ENCODE measurements around the gene DTD1. TPM values are rescaled to one million over a fixed set of nuclear protein-coding genes. Genes with fewer than 3 reads are reported as not detected.

Gene DTD1
- total RNA-seq, 3 donors from 2014 or later (not counting 1 experiment from before 2014, with no cell fraction given), result 23.4 to 28.4 (median 24.1) TPM

GRCh38 chr20:18793625-18794427 is 206.0 kb downstream of the DTD1 start:
- DNase-seq (peak; percentile 79 to 98), ATAC-seq (peak; percentile 91 to 97 (median 95))
- peaks cover 12% of the 10 kb centered on the region for H3K4me1 ChIP-seq (ENCODE audit: control insufficient read depth, insufficient read depth, low read length)
- H3K9me3 ChIP-seq (ENCODE audit: control insufficient read depth, insufficient read depth, low read length), result no peaks in the 10 kb centered on the region
- Mint-ChIP-seq H3K9me3 (no peaks in the 10 kb centered on the region), H3K4me1 (peaks cover 18 to 19% of the 10 kb centered on the region in 2 donors), H3K27ac (peak overlapping the region; percentile 98), H3K36me3 (peaks cover 7% of the 10 kb centered on the region), H3K4me3 (peak overlapping the region; percentile 95), H3K27me3 (ENCODE audit: low read depth in 2 of 2) (peaks cover 6 to 43% of the 10 kb centered on the region in 2 donors)
- H3K36me3 ChIP-seq (ENCODE audit: control insufficient read depth, insufficient read depth, low read length), result no peaks in the 10 kb centered on the region
- WGBS (ENCODE audit: insufficient coverage), result 9% methylated on average over 29 of the region's 29 CpGs
- H3K4me3 ChIP-seq (ENCODE audit: low read length), result peak overlapping the region; percentile 71
- no peak for TF ChIP-seq CTCF (IDR thresholded peaks at IDR 0.05)
- H3K27me3 ChIP-seq (ENCODE audit: control insufficient read depth, insufficient read depth, low read length), result peaks cover 2% of the 10 kb centered on the region
- peak overlapping the region; percentile 92 for H3K27ac ChIP-seq (ENCODE audit: low read length)
- intact Hi-C loops (cut with micrococcal nuclease), result loop anchor here (5.0 kb wide), 2 partner anchors 47 to 287 kb away; partner anchors contain the start of gene SEC23B

GRCh38 chr20:18794428-18794787 is 206.6 kb downstream of the DTD1 start:
- intact Hi-C loops (cut with micrococcal nuclease), result loop anchor here (5.0 kb wide), 2 partner anchors 47 to 287 kb away; partner anchors contain the start of gene SEC23B
- peaks cover 2% of the 10 kb centered on the region for H3K27me3 ChIP-seq (ENCODE audit: control insufficient read depth, insufficient read depth, low read length)
- H3K4me3 ChIP-seq (ENCODE audit: low read length), result peak overlapping the region; percentile 71
- H3K4me1 ChIP-seq (ENCODE audit: control insufficient read depth, insufficient read depth, low read length), result peaks cover 12% of the 10 kb centered on the region
- Mint-ChIP-seq H3K36me3 (peaks cover 7% of the 10 kb centered on the region), H3K27ac (peak overlapping the region; percentile 98), H3K27me3 (ENCODE audit: low read depth in 2 of 2) (peaks cover 9 to 38% of the 10 kb centered on the region in 2 donors), H3K9me3 (no peaks in the 10 kb centered on the region), H3K4me3 (peak overlapping the region; percentile 95), H3K4me1 (peaks cover 18 to 19% of the 10 kb centered on the region in 2 donors)
- DNase-seq (no peak), ATAC-seq (no peak)
- H3K27ac ChIP-seq (ENCODE audit: low read length), result peak overlapping the region; percentile 92
- no peaks in the 10 kb centered on the region for H3K36me3 ChIP-seq (ENCODE audit: control insufficient read depth, insufficient read depth, low read length)
- no peaks in the 10 kb centered on the region for H3K9me3 ChIP-seq (ENCODE audit: control insufficient read depth, insufficient read depth, low read length)
- TF ChIP-seq CTCF (IDR thresholded peaks at IDR 0.05), result no peak
- 75% methylated on average over 3 of the region's 3 CpGs for WGBS (ENCODE audit: insufficient coverage)

- no peak overlapping the region for H3K4me3 Mint-ChIP-seq
- WGBS (ENCODE audit: insufficient coverage), result 86% methylated on average over 3 of the region's 4 CpGs
Observed at GRCh38 chr20:18795366-18795765, 207.5 kb downstream of the DTD1 start.

More at GRCh38 chr20:18795366-18795765, 207.5 kb downstream of the DTD1 start:
- no peak overlapping the region for H3K27ac ChIP-seq (ENCODE audit: low read length)
- no peaks in the 10 kb centered on the region for H3K27me3 ChIP-seq (ENCODE audit: control insufficient read depth, insufficient read depth, low read length)
- TF ChIP-seq CTCF (IDR thresholded peaks at IDR 0.05), result no peak
- H3K4me1 Mint-ChIP-seq, result peaks cover 18 to 19% of the 10 kb centered on the region in 2 donors
- H3K27me3 Mint-ChIP-seq (ENCODE audit: low read depth in 2 of 2), result peaks cover 8 to 29% of the 10 kb centered on the region in 2 donors
- peak overlapping the region; percentile 98 for H3K27ac Mint-ChIP-seq
- DNase-seq, result no peak
- intact Hi-C loops (cut with micrococcal nuclease), result no loop called here
- H3K9me3 ChIP-seq (ENCODE audit: control insufficient read depth, insufficient read depth, low read length), result no peaks in the 10 kb centered on the region
- H3K4me3 ChIP-seq (ENCODE audit: low read length), result no peak overlapping the region
- H3K36me3 Mint-ChIP-seq, result peaks cover 4% of the 10 kb centered on the region
- no peaks in the 10 kb centered on the region for H3K9me3 Mint-ChIP-seq
- H3K4me1 ChIP-seq (ENCODE audit: control insufficient read depth, insufficient read depth, low read length), result peaks cover 12% of the 10 kb centered on the region
- no peak for ATAC-seq
- no peaks in the 10 kb centered on the region for H3K36me3 ChIP-seq (ENCODE audit: control insufficient read depth, insufficient read depth, low read length)
